Measurements from ENCODE around the gene TFAP2A.

The TFAP2A gene

DNA sequence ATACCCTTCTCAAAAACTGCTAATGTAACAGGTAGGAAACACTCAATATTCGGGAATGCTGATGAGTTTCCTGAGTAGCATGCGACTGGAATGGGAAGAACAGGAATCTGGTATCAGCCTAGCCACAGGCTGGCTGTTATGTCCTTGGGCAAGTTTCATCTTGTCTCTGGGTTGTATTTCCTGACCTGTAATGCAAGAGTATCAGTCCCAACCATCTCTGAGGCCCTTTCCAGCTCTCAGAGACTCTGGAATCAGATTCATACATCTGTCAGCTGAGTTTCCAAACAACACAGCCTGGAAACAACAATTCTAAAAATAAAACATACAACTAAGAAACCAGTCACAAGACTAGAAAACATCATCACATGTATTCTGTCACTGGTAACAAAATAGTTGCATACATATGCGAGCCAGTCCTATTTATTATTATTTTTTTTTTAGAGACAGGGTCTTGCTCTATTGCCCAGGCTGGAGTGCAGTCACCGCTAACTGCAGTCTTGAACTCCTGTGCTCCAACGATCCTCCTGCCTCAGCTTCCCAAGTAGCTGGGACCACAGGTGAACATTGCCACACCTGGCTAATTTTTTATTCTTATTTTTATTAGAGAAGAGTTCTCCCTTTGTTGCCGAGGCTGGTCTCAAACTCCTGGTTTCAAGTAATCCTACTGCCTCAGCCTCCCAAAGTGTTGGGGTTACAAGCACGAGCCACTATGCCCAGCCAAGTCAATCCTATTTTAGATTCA is 16.7 kb upstream of the TFAP2A start:
- no peak for DNase-seq (ENCODE audit: extremely low spot score)
- ChIA-PET POLR2A (interaction anchor here (10.7 kb wide), 1 partner anchor 19 kb away, joined by 143 read pairs; the partner anchor contains the start of gene TFAP2A), CTCF (no interaction called here)

DNA sequence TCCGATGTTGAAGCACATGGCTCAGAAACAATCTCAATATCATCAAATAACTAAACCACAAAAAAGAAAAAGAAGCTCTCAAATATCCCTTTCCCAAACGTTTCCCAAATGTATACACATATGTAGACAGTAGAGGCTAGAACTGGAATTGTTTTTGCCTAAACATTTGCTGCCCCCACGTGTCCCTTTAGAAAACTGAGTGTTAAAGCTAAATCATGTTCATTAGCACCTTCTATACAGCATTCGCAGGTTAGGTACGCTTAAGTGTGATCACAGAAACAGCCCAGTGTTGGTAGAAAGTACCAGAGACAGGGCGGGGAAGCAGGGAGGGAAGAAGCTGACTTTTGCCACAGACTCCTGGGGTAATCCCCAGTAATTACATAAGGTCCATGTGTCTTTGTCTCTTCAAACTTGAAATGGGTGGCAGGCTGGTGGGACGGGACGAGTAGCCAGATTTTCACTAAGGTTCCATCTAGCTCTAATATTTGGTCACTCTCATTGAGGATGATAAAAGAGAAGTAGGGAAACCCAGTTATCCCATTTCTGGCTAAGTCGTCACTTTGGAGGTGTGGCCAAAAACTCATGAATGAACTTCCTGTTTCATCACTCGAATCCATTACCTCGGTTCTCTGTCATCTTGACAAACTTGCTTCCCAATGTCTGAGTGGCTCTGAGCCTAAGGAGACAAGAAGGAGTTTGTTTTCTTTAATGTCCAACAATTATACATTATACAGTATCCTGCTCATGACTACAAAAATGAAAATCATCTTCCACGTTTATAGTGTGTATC is 15.0 kb upstream of the TFAP2A start:
- TF ChIP-seq SP1 (IDR thresholded peaks at IDR 0.05): no peak
- TF ChIP-seq CTBP1 (IDR thresholded peaks at IDR 0.05; ENCODE audit: borderline replicate concordance): no peak
- no peak for TF ChIP-seq FOXK2 (IDR thresholded peaks at IDR 0.05)
- TF ChIP-seq FOXM1 (IDR thresholded peaks at IDR 0.05; ENCODE audit: borderline replicate concordance): no peak
- no peak for TF ChIP-seq NFRKB (IDR thresholded peaks at IDR 0.05)
- ChIA-PET CTCF (interaction anchor here (0.5 to 2.8 kb wide), 12 partner anchors 9 to 1708 kb away, joined by 3 to 18 read pairs (median 4); partner anchors contain the start of gene TFAP2A), POLR2A (interaction anchor here (1.0 to 10.7 kb wide), 2 partner anchors 11 to 17 kb away, joined by 3 to 143 read pairs; partner anchors contain the start of gene TFAP2A)
- DNase-seq (ENCODE audit: extremely low spot score): no peak

More for the DNA sequence above, 16.7 kb upstream of the TFAP2A start:
- TF ChIP-seq FOXA1 (IDR thresholded peaks at IDR 0.05) (no peak), ARNT (IDR thresholded peaks at IDR 0.05) (no peak), SP1 (IDR thresholded peaks at IDR 0.05) (no peak), LEF1 (IDR thresholded peaks at IDR 0.05; ENCODE audit: borderline replicate concordance) (no peak), NFRKB (IDR thresholded peaks at IDR 0.05) (no peak), L3MBTL2 (conservative IDR thresholded peaks at IDR 0.05) (no peak), SUZ12 (IDR thresholded peaks at IDR 0.05) (no peak), FOXM1 (IDR thresholded peaks at IDR 0.05; ENCODE audit: borderline replicate concordance) (no peak), ZNF384 (IDR thresholded peaks at IDR 0.05) (no peak), HDGF (IDR thresholded peaks at IDR 0.05; ENCODE audit: borderline replicate concordance) (no peak)
- TF ChIP-seq, protein P1, sequence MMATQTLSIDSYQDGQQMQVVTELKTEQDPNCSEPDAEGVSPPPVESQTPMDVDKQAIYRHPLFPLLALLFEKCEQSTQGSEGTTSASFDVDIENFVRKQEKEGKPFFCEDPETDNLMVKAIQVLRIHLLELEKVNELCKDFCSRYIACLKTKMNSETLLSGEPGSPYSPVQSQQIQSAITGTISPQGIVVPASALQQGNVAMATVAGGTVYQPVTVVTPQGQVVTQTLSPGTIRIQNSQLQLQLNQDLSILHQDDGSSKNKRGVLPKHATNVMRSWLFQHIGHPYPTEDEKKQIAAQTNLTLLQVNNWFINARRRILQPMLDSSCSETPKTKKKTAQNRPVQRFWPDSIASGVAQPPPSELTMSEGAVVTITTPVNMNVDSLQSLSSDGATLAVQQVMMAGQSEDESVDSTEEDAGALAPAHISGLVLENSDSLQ (IDR thresholded peaks at IDR 0.05): no peak

DNA sequence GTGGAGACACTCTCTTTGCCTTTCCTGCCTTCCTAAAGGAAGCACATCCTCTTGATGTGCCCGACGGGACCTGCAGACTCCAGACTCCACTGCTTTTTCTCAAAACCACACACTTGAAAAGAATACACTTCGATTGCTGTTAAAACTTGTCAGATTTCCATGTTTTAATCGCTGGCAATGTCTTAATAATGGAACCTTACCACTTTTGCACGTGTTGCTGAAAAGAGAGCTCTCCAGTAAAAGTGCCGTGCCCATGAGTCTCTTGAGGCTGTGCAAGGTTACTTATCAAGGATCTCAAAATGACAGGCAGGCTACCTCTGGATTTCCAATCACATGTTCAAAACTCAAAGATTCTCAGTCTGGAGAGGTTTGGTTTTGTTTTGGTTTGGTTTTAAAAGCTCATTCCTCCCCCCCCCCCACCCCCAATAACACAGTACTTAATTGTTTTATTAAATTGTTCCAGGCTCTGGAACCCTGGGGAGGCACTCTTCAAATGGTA is 12.0 kb upstream of the TFAP2A start:
- DNase-seq (ENCODE audit: extremely low spot score): no peak
- POLR2A ChIA-PET: interaction anchor here (0.6 to 10.7 kb wide), 5 partner anchors 14 to 1506 kb away, joined by 3 to 143 read pairs (median 3); partner anchors contain the start of gene TFAP2A
- TF ChIP-seq L3MBTL2 (conservative IDR thresholded peaks at IDR 0.05) (peak; percentile 77; the same call in 1 of the 2 replicates), ELF4 (IDR thresholded peaks at IDR 0.05) (no peak), TARDBP (IDR thresholded peaks at IDR 0.05) (no peak)
- TF ChIP-seq, protein P1 (IDR thresholded peaks at IDR 0.05): peak; percentile 74
- CTCF ChIA-PET: interaction anchor here (0.5 to 0.7 kb wide), 2 partner anchors 15 to 1174 kb away, joined by 3 to 4 read pairs; no protein-coding TSS in a partner anchor

DNA sequence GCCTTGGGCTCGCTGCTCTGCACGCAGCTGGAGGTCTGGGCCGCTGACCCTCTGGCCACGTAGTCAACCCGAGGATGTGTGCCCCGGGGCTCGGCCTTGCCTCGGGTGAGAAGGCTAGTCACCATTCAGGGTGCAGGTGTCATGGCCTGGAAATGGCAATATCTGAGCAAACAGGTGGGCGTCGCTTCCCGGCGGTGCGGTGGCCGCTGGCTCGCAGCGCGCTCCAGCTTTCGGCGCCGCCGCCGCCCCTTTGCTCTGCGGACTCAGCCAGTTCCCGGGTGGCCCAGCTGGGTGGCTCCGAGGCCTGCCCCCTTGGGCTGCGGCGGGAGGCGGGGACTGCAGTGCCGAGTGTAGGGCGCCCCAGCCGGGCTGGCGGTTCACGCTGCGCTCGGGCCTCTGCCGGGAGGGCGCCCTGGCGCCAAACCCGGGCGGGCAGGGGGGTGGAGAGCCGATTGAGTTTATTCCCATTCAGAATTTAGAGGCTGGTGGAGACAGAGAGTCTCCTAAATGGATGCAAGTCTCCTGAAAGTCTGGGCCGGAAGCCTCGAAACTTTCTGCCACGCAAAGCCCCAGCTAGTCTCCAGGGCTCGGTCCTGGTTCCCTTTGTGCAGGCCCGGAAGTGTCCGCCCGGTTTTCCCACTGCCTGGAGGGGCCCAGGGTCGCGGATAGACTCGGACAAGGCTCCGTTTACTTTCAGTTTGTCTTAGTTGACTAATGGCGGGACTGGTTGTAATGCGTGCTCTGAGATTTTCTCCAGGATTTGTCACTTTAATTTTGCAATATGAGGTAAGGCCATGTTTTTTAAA is 11.3 kb upstream of the TFAP2A start:
- no peak for DNase-seq (ENCODE audit: extremely low spot score)
- TF ChIP-seq NFRKB (IDR thresholded peaks at IDR 0.05): no peak
- TF ChIP-seq SP1 (IDR thresholded peaks at IDR 0.05): no peak
- TF ChIP-seq LEF1 (IDR thresholded peaks at IDR 0.05; ENCODE audit: borderline replicate concordance): no peak
- TF ChIP-seq ARNT (IDR thresholded peaks at IDR 0.05): no peak
- TF ChIP-seq FOXA1 (IDR thresholded peaks at IDR 0.05): no peak
- TF ChIP-seq FOXM1 (IDR thresholded peaks at IDR 0.05; ENCODE audit: borderline replicate concordance): no peak
- TF ChIP-seq SUZ12 (IDR thresholded peaks at IDR 0.05): no peak
- no peak for TF ChIP-seq CTBP1 (IDR thresholded peaks at IDR 0.05; ENCODE audit: borderline replicate concordance)
- no peak for TF ChIP-seq BHLHE40 (IDR thresholded peaks at IDR 0.05; ENCODE audit: borderline replicate concordance)
- TF ChIP-seq ELF4 (IDR thresholded peaks at IDR 0.05): no peak
- TF ChIP-seq TARDBP (IDR thresholded peaks at IDR 0.05): no peak
- TF ChIP-seq FOXK2 (IDR thresholded peaks at IDR 0.05): no peak
- POLR2A ChIA-PET: interaction anchor here (0.6 to 10.7 kb wide), 6 partner anchors 14 to 409 kb away, joined by 3 to 143 read pairs (median 3); partner anchors contain the start of gene TFAP2A
- CTCF ChIA-PET: interaction anchor here (0.5 to 0.7 kb wide), 2 partner anchors 15 to 1173 kb away, joined by 3 to 4 read pairs; no protein-coding TSS in a partner anchor

DNA sequence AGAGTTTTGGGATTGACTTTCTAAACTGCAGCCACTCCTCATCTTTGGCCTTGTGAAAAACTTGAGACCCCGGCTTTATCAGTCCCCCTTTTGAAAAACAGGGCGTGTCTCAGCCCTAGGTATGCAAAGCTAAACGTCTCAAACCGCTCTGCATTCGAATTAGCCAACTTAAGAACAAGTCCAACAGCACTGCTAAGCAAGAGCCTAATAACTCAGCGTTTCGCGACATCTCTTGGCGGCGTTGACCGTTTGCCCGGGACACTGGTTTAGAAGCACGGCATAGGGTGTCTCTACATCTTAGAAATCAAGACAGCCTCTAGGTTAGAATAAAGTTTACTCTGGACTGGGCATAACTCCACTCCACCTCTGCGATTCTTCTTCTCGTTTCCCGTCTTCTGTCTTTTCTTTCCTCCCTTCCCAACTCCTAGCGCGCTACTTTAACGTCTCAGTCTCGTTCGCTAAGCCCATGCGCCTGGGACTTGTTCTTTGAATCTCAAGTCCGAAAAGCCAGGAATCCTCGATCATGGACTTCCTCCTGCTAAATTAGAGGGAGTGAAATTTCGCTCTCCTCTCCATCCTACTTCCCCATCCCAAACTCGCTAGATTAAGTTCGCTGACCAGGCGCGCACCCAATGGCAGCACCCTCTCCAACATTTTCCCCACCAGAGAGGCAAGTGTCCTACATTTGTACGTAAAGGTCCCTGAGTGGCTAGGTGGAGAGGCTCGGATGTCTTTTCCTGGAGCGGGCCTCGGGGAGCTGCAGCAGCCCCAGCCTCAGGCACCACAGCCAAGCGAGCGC is 10.5 kb upstream of the TFAP2A start:
- TF ChIP-seq HDGF (IDR thresholded peaks at IDR 0.05; ENCODE audit: borderline replicate concordance): no peak
- no peak for TF ChIP-seq ARNT (IDR thresholded peaks at IDR 0.05)
- TF ChIP-seq NFRKB (IDR thresholded peaks at IDR 0.05): no peak
- TF ChIP-seq SP1 (IDR thresholded peaks at IDR 0.05): no peak
- no peak for TF ChIP-seq SUZ12 (IDR thresholded peaks at IDR 0.05)
- no peak for TF ChIP-seq ZNF384 (IDR thresholded peaks at IDR 0.05)
- no peak for TF ChIP-seq BHLHE40 (IDR thresholded peaks at IDR 0.05; ENCODE audit: borderline replicate concordance)
- no peak for TF ChIP-seq ELF4 (IDR thresholded peaks at IDR 0.05)
- no peak for TF ChIP-seq FOXA1 (IDR thresholded peaks at IDR 0.05)
- no peak for TF ChIP-seq FOXK2 (IDR thresholded peaks at IDR 0.05)
- no peak for TF ChIP-seq TARDBP (IDR thresholded peaks at IDR 0.05)
- no peak for TF ChIP-seq FOXM1 (IDR thresholded peaks at IDR 0.05; ENCODE audit: borderline replicate concordance)
- TF ChIP-seq LEF1 (IDR thresholded peaks at IDR 0.05; ENCODE audit: borderline replicate concordance): no peak
- TF ChIP-seq, protein P1 (IDR thresholded peaks at IDR 0.05): no peak
- no peak for TF ChIP-seq L3MBTL2 (conservative IDR thresholded peaks at IDR 0.05)
- TF ChIP-seq CTBP1 (IDR thresholded peaks at IDR 0.05; ENCODE audit: borderline replicate concordance): no peak
- POLR2A ChIA-PET: interaction anchor here (0.6 to 10.7 kb wide), 5 partner anchors 13 to 408 kb away, joined by 3 to 143 read pairs (median 3); partner anchors contain the start of gene TFAP2A
- DNase-seq (ENCODE audit: extremely low spot score): no peak
- CTCF ChIA-PET: interaction anchor here (1.2 to 2.0 kb wide), 2 partner anchors 9 to 11 kb away, joined by 4 to 13 read pairs; partner anchors contain the start of gene TFAP2A
